K562 (cell line): ENCODE data around the gene RBM22. TPM values are rescaled to one million over a fixed set of nuclear protein-coding genes. Genes with fewer than 3 reads are reported as not detected.

Experiments used
- polyA plus RNA-seq, 8 experiments: library from polyadenylated mRNA; depleted of rRNA in 4 of 8; stranded (reverse) in 5 of 8; unstranded in 3 of 8; fragments of >200 nt; fragmentation: Nextera tagmentation in 2 of 8; fragmentation: Illumina TruSeq in 1 of 8; extraction: Ambion mirVana in 2 of 8; extraction: Trizol in 1 of 8; gene quantifications; 2 replicates each; pipeline versions ENCODE4 v1.2.1 to v1.2.3, GENCODE V29; 2011 to 2014; ENCODE audit warnings: inconsistent platforms in 1 of 8, missing spikeins in 1 of 8
- total RNA-seq, 7 experiments: library from RNA; depleted of rRNA in 6 of 7; stranded (reverse); fragments of >200 nt in 6 of 7; fragmentation: Illumina TruSeq in 2 of 7; extraction: Trizol in 2 of 7; gene quantifications; 2 replicates each; pipeline versions ENCODE4 v1.2.1 to v1.2.3, GENCODE V29; 2011 to 2021; ENCODE audit warnings: low replicate concordance in 1 of 7

RBM22 gene
- total and polyA plus RNA-seq, 9 of the 15 experiments (the other 6 are each of a cell fraction or from before 2014, with no cell fraction given), result 31.3 to 82.2 (median 44.8) TPM

Other genes starting within 250 kb of the RBM22 start
- gene NDST1, start 192.9 kb downstream of the RBM22 start, total RNA-seq (2014; rRNA removed), result 14.0 and 15.3 TPM in 2 replicates
- gene NDST1, start 192.9 kb downstream of the RBM22 start, total RNA-seq (2014; rRNA removed; fragmentation: Illumina TruSeq; extraction: Trizol), result 7.4 and 8.7 TPM in 2 replicates
- 9.9 and 11.5 TPM in 2 replicates for gene NDST1, start 192.9 kb downstream of the RBM22 start, total RNA-seq (2015; rRNA removed; fragmentation: Illumina TruSeq; extraction: Trizol)
- gene NDST1, start 192.9 kb downstream of the RBM22 start, total RNA-seq (2021), result 43.2 and 47.9 TPM in 2 replicates
- 9.7 and 17.1 TPM in 2 replicates for gene NDST1, start 192.9 kb downstream of the RBM22 start, polyA plus RNA-seq (2011; rRNA removed)
- 18.4 and 19.9 TPM in 2 replicates for gene NDST1, start 192.9 kb downstream of the RBM22 start, polyA plus RNA-seq (2014; fragmentation: Illumina TruSeq; extraction: Trizol)
- under 1 TPM; 0.38 to 0.39 TPM for gene NDST1, start 192.9 kb downstream of the RBM22 start, polyA plus RNA-seq (2014; fragmentation: Nextera tagmentation; extraction: Ambion mirVana)
- 12.0 and 14.1 TPM in 2 replicates for gene NDST1, start 192.9 kb downstream of the RBM22 start, polyA plus RNA-seq (2014; rRNA removed)
- 0.04 TPM in 1 of 2 replicates, not detected in the other for gene SYNPO, start 60.4 kb downstream of the RBM22 start, total RNA-seq (2014; rRNA removed)
- gene SYNPO, start 60.4 kb downstream of the RBM22 start, total RNA-seq (2014; rRNA removed; fragmentation: Illumina TruSeq; extraction: Trizol), result not detected in 2 replicates
- gene SYNPO, start 60.4 kb downstream of the RBM22 start, total RNA-seq (2015; rRNA removed; fragmentation: Illumina TruSeq; extraction: Trizol), result not detected in 2 replicates
- gene SYNPO, start 60.4 kb downstream of the RBM22 start, total RNA-seq (2021), result 0.31 and 0.36 TPM in 2 replicates
- gene SYNPO, start 60.4 kb downstream of the RBM22 start, polyA plus RNA-seq (2011; rRNA removed), result 0.03 and 0.05 TPM in 2 replicates
- gene SYNPO, start 60.4 kb downstream of the RBM22 start, polyA plus RNA-seq (2014; fragmentation: Illumina TruSeq; extraction: Trizol), result 0.03 and 0.10 TPM in 2 replicates
- gene SYNPO, start 60.4 kb downstream of the RBM22 start, polyA plus RNA-seq (2014; fragmentation: Nextera tagmentation; extraction: Ambion mirVana), result under 1 TPM in 1 of 2 experiments, not detected in 1; 0.03 TPM
- gene SYNPO, start 60.4 kb downstream of the RBM22 start, polyA plus RNA-seq (2014; rRNA removed), result 0.01 TPM in 1 of 2 replicates, not detected in the other
- not detected in 2 replicates for gene MYOZ3, start 39.8 kb downstream of the RBM22 start, total RNA-seq (2014; rRNA removed)
- gene MYOZ3, start 39.8 kb downstream of the RBM22 start, total RNA-seq (2014; rRNA removed; fragmentation: Illumina TruSeq; extraction: Trizol), result not detected in 2 replicates
- gene MYOZ3, start 39.8 kb downstream of the RBM22 start, total RNA-seq (2015; rRNA removed; fragmentation: Illumina TruSeq; extraction: Trizol), result not detected in 2 replicates
- gene MYOZ3, start 39.8 kb downstream of the RBM22 start, total RNA-seq (2021), result not detected in 2 replicates
- not detected in 2 replicates for gene MYOZ3, start 39.8 kb downstream of the RBM22 start, polyA plus RNA-seq (2011; rRNA removed)
- not detected in 2 replicates for gene MYOZ3, start 39.8 kb downstream of the RBM22 start, polyA plus RNA-seq (2014; fragmentation: Illumina TruSeq; extraction: Trizol)
- gene MYOZ3, start 39.8 kb downstream of the RBM22 start, polyA plus RNA-seq (2014; fragmentation: Nextera tagmentation; extraction: Ambion mirVana), result not detected
- not detected in 2 replicates for gene MYOZ3, start 39.8 kb downstream of the RBM22 start, polyA plus RNA-seq (2014; rRNA removed)
- 34.5 and 35.2 TPM in 2 replicates for gene DCTN4, start 58.0 kb upstream of the RBM22 start, total RNA-seq (2014; rRNA removed)
- 51.0 and 56.8 TPM in 2 replicates for gene DCTN4, start 58.0 kb upstream of the RBM22 start, total RNA-seq (2014; rRNA removed; fragmentation: Illumina TruSeq; extraction: Trizol)
- 45.4 and 49.9 TPM in 2 replicates for gene DCTN4, start 58.0 kb upstream of the RBM22 start, total RNA-seq (2015; rRNA removed; fragmentation: Illumina TruSeq; extraction: Trizol)
- gene DCTN4, start 58.0 kb upstream of the RBM22 start, total RNA-seq (2021), result 57.0 and 64.8 TPM in 2 replicates
- gene DCTN4, start 58.0 kb upstream of the RBM22 start, polyA plus RNA-seq (2011; rRNA removed), result 56.8 and 75.0 TPM in 2 replicates
- gene DCTN4, start 58.0 kb upstream of the RBM22 start, polyA plus RNA-seq (2014; fragmentation: Illumina TruSeq; extraction: Trizol), result 57.0 and 64.9 TPM in 2 replicates
- gene DCTN4, start 58.0 kb upstream of the RBM22 start, polyA plus RNA-seq (2014; fragmentation: Nextera tagmentation; extraction: Ambion mirVana), result 10 to 100 TPM; 20.4 to 29.6 TPM
- 36.5 and 39.1 TPM in 2 replicates for gene DCTN4, start 58.0 kb upstream of the RBM22 start, polyA plus RNA-seq (2014; rRNA removed)
- 13.6 and 20.2 TPM in 2 replicates for gene SMIM3, start 77.7 kb upstream of the RBM22 start, total RNA-seq (2014; rRNA removed)
- gene SMIM3, start 77.7 kb upstream of the RBM22 start, total RNA-seq (2014; rRNA removed; fragmentation: Illumina TruSeq; extraction: Trizol), result 14.6 and 15.8 TPM in 2 replicates
- gene SMIM3, start 77.7 kb upstream of the RBM22 start, total RNA-seq (2015; rRNA removed; fragmentation: Illumina TruSeq; extraction: Trizol), result 27.7 and 28.5 TPM in 2 replicates
- gene SMIM3, start 77.7 kb upstream of the RBM22 start, total RNA-seq (2021), result 13.0 and 13.7 TPM in 2 replicates
- 13.9 and 29.5 TPM in 2 replicates for gene SMIM3, start 77.7 kb upstream of the RBM22 start, polyA plus RNA-seq (2011; rRNA removed)
- 18.8 and 19.7 TPM in 2 replicates for gene SMIM3, start 77.7 kb upstream of the RBM22 start, polyA plus RNA-seq (2014; fragmentation: Illumina TruSeq; extraction: Trizol)
- gene SMIM3, start 77.7 kb upstream of the RBM22 start, polyA plus RNA-seq (2014; fragmentation: Nextera tagmentation; extraction: Ambion mirVana), result 1 to 10 TPM; 4.1 to 6.7 TPM
- gene SMIM3, start 77.7 kb upstream of the RBM22 start, polyA plus RNA-seq (2014; rRNA removed), result 12.8 and 13.5 TPM in 2 replicates
- 0.24 TPM in 1 of 2 replicates, not detected in the other for gene IRGM, start 145.5 kb upstream of the RBM22 start, total RNA-seq (2014; rRNA removed)
- gene IRGM, start 145.5 kb upstream of the RBM22 start, total RNA-seq (2014; rRNA removed; fragmentation: Illumina TruSeq; extraction: Trizol), result 0.16 TPM in 1 of 2 replicates, not detected in the other
- gene IRGM, start 145.5 kb upstream of the RBM22 start, total RNA-seq (2015; rRNA removed; fragmentation: Illumina TruSeq; extraction: Trizol), result 0.22 TPM in 1 of 2 replicates, not detected in the other
- gene IRGM, start 145.5 kb upstream of the RBM22 start, total RNA-seq (2021), result not detected in 2 replicates
- gene IRGM, start 145.5 kb upstream of the RBM22 start, polyA plus RNA-seq (2011; rRNA removed), result 0.15 TPM in 1 of 2 replicates, not detected in the other
- 0.09 and 0.15 TPM in 2 replicates for gene IRGM, start 145.5 kb upstream of the RBM22 start, polyA plus RNA-seq (2014; fragmentation: Illumina TruSeq; extraction: Trizol)
- gene IRGM, start 145.5 kb upstream of the RBM22 start, polyA plus RNA-seq (2014; fragmentation: Nextera tagmentation; extraction: Ambion mirVana), result not detected
- gene IRGM, start 145.5 kb upstream of the RBM22 start, polyA plus RNA-seq (2014; rRNA removed), result not detected in 2 replicates
- 7.7 and 8.2 TPM in 2 replicates for gene ZNF300, start 203.9 kb upstream of the RBM22 start, total RNA-seq (2014; rRNA removed)
- 11.1 and 12.5 TPM in 2 replicates for gene ZNF300, start 203.9 kb upstream of the RBM22 start, total RNA-seq (2014; rRNA removed; fragmentation: Illumina TruSeq; extraction: Trizol)
- gene ZNF300, start 203.9 kb upstream of the RBM22 start, total RNA-seq (2015; rRNA removed; fragmentation: Illumina TruSeq; extraction: Trizol), result 11.2 and 11.9 TPM in 2 replicates
- 7.6 and 8.1 TPM in 2 replicates for gene ZNF300, start 203.9 kb upstream of the RBM22 start, total RNA-seq (2021)
- gene ZNF300, start 203.9 kb upstream of the RBM22 start, polyA plus RNA-seq (2011; rRNA removed), result 1.6 and 8.8 TPM in 2 replicates
- gene ZNF300, start 203.9 kb upstream of the RBM22 start, polyA plus RNA-seq (2014; fragmentation: Illumina TruSeq; extraction: Trizol), result 9.8 and 11.7 TPM in 2 replicates
- gene ZNF300, start 203.9 kb upstream of the RBM22 start, polyA plus RNA-seq (2014; fragmentation: Nextera tagmentation; extraction: Ambion mirVana), result 10 to 100 TPM in 1 of 2 experiments, 1 to 10 TPM in 1; 4.4 to 11.9 TPM
- gene ZNF300, start 203.9 kb upstream of the RBM22 start, polyA plus RNA-seq (2014; rRNA removed), result 13.2 and 14.2 TPM in 2 replicates